Transverse colon (tissue), 4 donors: Measurements from ENCODE around the gene AATK. TPM values are rescaled to one million over a fixed set of nuclear protein-coding genes. Genes with fewer than 3 reads are reported as not detected.

ENCODE experiments used
- DNase-seq: peaks from one replicate; pipeline ENCODE4 v3.0.0-alpha.2; 2019
- H3K27ac ChIP-seq, 4 donors: fragments of 200-600 bp; sonication (generic); 2 replicates each; pipeline ENCODE4 v1.5.1; 2016 to 2018; ENCODE audit warnings: inconsistent platforms in 4 of 4
- H3K27me3 ChIP-seq: fragments of 200-600 bp; sonication (generic); 2 replicates; pipeline ENCODE4 v1.5.1; 2017; ENCODE audit warnings: inconsistent platforms
- H3K36me3 ChIP-seq, 4 donors: fragments of 200-600 bp; sonication (generic); 2 replicates each; pipeline ENCODE4 v1.5.1; 2017 to 2019; ENCODE audit warnings: inconsistent platforms in 4 of 4
- H3K4me1 ChIP-seq, 4 donors: fragments of 200-600 bp; sonication (generic); 2 replicates each; pipeline ENCODE4 v1.5.1; 2017 to 2020; ENCODE audit warnings: inconsistent platforms in 4 of 4
- H3K4me3 ChIP-seq, 4 donors: fragments of 200-600 bp; sonication (generic); 1 replicate in 1 of 4; 2 replicates in 3 of 4; pipeline versions ENCODE4 v1.5.1 to v1.6.1; 2017 to 2019; ENCODE audit warnings: inconsistent platforms in 4 of 4
- H3K9me3 ChIP-seq, 2 donors: fragments of 200-600 bp; sonication (generic); 2 replicates each; pipeline ENCODE4 v1.5.1; 2017 to 2019; ENCODE audit warnings: inconsistent platforms in 2 of 2
- CTCF ChIP-seq, 5 experiments: fragments of 200-600 bp in 3 of 5; fragments of 450-650 bp in 2 of 5; sonication (generic) in 3 of 5; IDR thresholded peaks; 1 replicate in 2 of 5; 2 replicates in 3 of 5; pipeline ENCODE4 v1.5.1; 2016 to 2017; ENCODE audit warnings: antibody characterized with exemption in 5 of 5, inconsistent platforms in 3 of 5, mild to moderate bottlenecking in 2 of 5, moderate library complexity in 1 of 5
- EP300 ChIP-seq: sonication (generic); formaldehyde crosslinking; IDR thresholded peaks from one replicate; pipeline ENCODE4 v1.6.1; 2017; ENCODE audit warnings: antibody characterized with exemption, low read depth
- POLR2A ChIP-seq: fragments of 450-650 bp; IDR thresholded peaks from one replicate; pipeline ENCODE4 v1.6.1; 2016; ENCODE audit warnings: antibody characterized with exemption, mild to moderate bottlenecking, moderate library complexity
- POLR2AphosphoS5 ChIP-seq, 3 donors: sonication (generic); formaldehyde crosslinking; IDR thresholded peaks; one replicate each; pipeline ENCODE4 v1.6.1; 2016; ENCODE audit warnings: antibody characterized with exemption in 3 of 3
- WGBS, 2 donors: methylation state at CpG; one replicate each; pipeline ENCODE4 v1.1.5; 2018; ENCODE audit warnings: low coverage in 1 of 2; 5-methylcytosine and 5-hydroxymethylcytosine counted together
- in situ Hi-C, 4 donors: fragments of 200-750 bp; cut with MboI; loops; one replicate each; pipeline versions ENCODE4 v1.15.0 to v1.15.1; 2017; ENCODE audit warnings: low sequenced_read_pairs in 3 of 4, low pct_ligation_motif_present in 1 of 4, low pct_unique_long_range_greater_than_20kb in 1 of 4
- intact Hi-C: fragments of 100-400 bp; cut with DNase I; formaldehyde crosslinking; loops from one replicate; pipeline ENCODE4 v1.15.1; 2023; ENCODE audit warnings: low total_unique reads
- total RNA-seq, 4 donors: library from RNA; depleted of rRNA; stranded (reverse); fragments of >200 nt; gene quantifications; one replicate each; pipeline ENCODE4 v1.1.0, GENCODE V29; 2016

The AATK gene
- total RNA-seq, 4 donors from 2014 or later, result 1.7 to 21.3 (median 8.6) TPM

DNA sequence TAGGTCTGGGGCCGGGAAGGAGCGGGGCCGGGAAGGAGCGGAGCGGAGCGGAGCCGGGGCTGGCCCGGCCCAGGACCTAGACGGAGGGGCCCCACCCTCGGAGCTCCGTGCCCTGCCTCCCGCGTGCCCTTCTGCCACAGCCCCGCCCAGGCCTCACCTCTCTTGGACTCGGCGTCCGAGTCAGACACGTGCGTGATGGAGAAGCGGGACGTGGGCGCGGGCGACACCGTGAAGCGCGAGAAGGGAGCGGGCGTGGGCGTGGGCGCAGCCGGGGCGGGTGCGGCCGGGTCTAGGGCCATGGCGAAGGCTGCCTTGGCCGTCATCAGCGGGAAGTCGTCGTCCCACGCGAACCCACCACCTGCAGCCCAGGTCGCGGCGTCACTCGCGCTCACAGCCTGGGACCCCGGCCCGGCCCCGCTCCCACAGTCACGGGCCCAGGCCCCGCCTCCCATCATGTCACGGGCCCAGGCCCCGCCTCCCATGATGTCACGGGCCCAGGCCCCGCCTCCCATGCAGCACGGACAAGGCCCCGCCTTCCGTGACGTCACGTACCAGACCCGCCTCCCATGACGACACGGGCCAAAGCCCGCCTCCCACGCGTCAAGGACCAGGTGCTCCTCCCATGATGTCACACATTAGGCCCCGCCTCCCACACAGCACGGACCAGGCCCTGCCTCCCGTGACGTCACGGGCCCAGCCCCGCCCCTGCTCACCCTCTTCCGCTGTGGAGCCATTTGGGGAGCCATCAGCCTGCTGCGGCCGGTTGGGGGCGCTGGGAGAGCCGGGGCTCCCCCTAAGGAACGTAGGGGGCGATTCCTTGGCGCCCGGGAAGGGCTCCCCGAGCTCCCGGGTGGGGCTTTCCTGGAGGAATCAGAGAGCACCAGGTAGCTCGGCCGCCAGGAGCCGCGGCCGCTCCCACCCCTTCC is 46.5 kb downstream of the AATK start:
- Histone ChIP-seq H3K4me3 (peak overlapping the region in 2 of 4 donors; percentile 21 to 26), H3K27me3 (peaks cover 4% of the 10 kb centered on the region), H3K36me3 (no peaks in the 10 kb centered on the region), H3K27ac (no peak overlapping the region), H3K9me3 (no peaks in the 10 kb centered on the region), H3K4me1 (peaks cover 0 to 9% (median 4%) of the 10 kb centered on the region in 4 donors)
- peak; percentile 71 for DNase-seq
- TF ChIP-seq POLR2AphosphoS5 (IDR thresholded peaks at IDR 0.05) (no peak), EP300 (no peak), CTCF (IDR thresholded peaks at IDR 0.05) (no peak), POLR2A (no peak)
- intact Hi-C loops (no loop called here), in situ Hi-C loops (no loop called here)
- 41% methylated on average over 76 of the region's 89 CpGs; no CpG with 5 or more reads in 1 of the 2 donors for WGBS, 2 donors

- H3K4me3 ChIP-seq, result peak overlapping the region in 1 of 4 donors; percentile 26
Observed at GRCh38 chr17:81118308-81119221, 47.5 kb downstream of the AATK start.

GRCh38 chr17:81117672-81118198 is 48.3 kb downstream of the AATK start:
- WGBS, 2 donors, result 50 to 79% methylated on average over 2 to 19 of the region's 20 CpGs

More at GRCh38 chr17:81118308-81119221, 47.5 kb downstream of the AATK start:
- peaks cover 0 to 9% (median 4%) of the 10 kb centered on the region in 4 donors for H3K4me1 ChIP-seq
- H3K27me3 ChIP-seq, result peaks cover 4% of the 10 kb centered on the region
- TF ChIP-seq POLR2A, result no peak
- in situ Hi-C loops, result no loop called here
- intact Hi-C loops, result no loop called here
- 10 to 62% methylated on average over 2 to 20 of the region's 24 CpGs for WGBS, 2 donors
- H3K9me3 ChIP-seq, result no peaks in the 10 kb centered on the region
- no peak for DNase-seq
- no peak overlapping the region for H3K27ac ChIP-seq
- H3K36me3 ChIP-seq, result no peaks in the 10 kb centered on the region

DNA sequence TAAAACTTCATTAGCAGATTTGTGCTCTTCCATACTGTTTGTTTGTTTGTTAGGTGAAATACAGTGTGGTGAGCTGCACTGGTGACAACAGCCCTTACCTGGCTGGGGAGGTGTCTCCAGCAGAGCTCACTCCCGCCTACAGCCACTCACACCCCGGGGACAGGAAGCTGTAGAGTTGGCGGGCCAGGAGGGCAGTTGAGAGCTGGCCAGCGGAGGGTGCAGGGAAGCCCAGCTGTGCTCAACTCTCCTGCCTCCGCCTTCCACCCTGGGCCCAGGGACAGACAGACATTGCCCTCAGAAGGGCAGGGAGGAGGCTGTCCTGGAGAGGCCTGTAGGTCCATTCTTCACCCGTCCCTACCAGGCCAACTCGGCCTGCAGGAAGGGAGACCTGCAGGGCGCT is 49.3 kb downstream of the AATK start:
- H3K9me3 ChIP-seq, result no peaks in the 10 kb centered on the region
- TF ChIP-seq CTCF (IDR thresholded peaks at IDR 0.05) (no peak), EP300 (no peak), POLR2AphosphoS5 (IDR thresholded peaks at IDR 0.05) (no peak), POLR2A (no peak)
- no peak overlapping the region for H3K4me3 ChIP-seq
- H3K27ac ChIP-seq, result no peak overlapping the region
- WGBS, 2 donors, result 75 to 78% methylated on average over 4 to 8 of the region's 8 CpGs
- peaks cover 4% of the 10 kb centered on the region for H3K27me3 ChIP-seq
- no peaks in the 10 kb centered on the region for H3K36me3 ChIP-seq
- H3K4me1 ChIP-seq, result peaks cover 0 to 9% (median 4%) of the 10 kb centered on the region in 4 donors
- intact Hi-C loops, result no loop called here
- in situ Hi-C loops, result no loop called here
- DNase-seq, result no peak

More at GRCh38 chr17:81117672-81118198, 48.3 kb downstream of the AATK start:
- H3K36me3 ChIP-seq, result no peaks in the 10 kb centered on the region
- intact Hi-C loops (no loop called here), in situ Hi-C loops (no loop called here)
- peaks cover 4% of the 10 kb centered on the region for H3K27me3 ChIP-seq
- no peak for TF ChIP-seq CTCF (IDR thresholded peaks at IDR 0.05)
- no peak for TF ChIP-seq EP300
- no peak for TF ChIP-seq POLR2A
- no peak for TF ChIP-seq POLR2AphosphoS5 (IDR thresholded peaks at IDR 0.05)
- no peak for DNase-seq
- H3K9me3 ChIP-seq, result no peaks in the 10 kb centered on the region
- no peak overlapping the region for H3K4me3 ChIP-seq
- H3K4me1 ChIP-seq, result peaks cover 0 to 9% (median 4%) of the 10 kb centered on the region in 4 donors
- no peak overlapping the region for H3K27ac ChIP-seq
